GM21367 (cell line): ENCODE measurements around the gene KCNH8.
A peak's percentile ranks its signal among the peaks of the same experiment; 100 is the strongest.

Experiments
- ATAC-seq: cut with Tn5 transposase; IDR thresholded peaks from one replicate; pipeline ENCODE4 v1.9.1; 2021; ENCODE audit not compliant: unreplicated experiment

Gene KCNH8

DNA sequence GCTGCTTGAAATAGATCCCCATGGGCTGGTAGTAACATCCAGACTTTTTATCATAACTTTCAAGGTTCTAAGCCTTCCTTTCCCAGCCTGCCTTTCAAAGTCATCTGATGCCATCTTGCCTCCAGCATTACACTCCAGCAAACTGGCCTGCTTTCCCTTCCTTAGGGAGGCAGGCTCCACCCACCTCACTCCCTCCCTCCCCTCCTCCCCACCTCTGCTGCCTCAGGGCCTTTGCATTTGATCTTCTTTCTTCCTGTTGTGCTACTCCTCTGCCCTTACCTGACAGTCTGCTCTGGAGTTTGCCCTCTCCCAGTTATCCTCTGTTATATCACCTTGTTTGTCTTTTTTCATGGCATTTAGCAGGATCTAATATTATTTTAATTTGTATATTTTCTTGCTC lies 319.5 kb downstream of the KCNH8 start:
- ATAC-seq: no peak

DNA sequence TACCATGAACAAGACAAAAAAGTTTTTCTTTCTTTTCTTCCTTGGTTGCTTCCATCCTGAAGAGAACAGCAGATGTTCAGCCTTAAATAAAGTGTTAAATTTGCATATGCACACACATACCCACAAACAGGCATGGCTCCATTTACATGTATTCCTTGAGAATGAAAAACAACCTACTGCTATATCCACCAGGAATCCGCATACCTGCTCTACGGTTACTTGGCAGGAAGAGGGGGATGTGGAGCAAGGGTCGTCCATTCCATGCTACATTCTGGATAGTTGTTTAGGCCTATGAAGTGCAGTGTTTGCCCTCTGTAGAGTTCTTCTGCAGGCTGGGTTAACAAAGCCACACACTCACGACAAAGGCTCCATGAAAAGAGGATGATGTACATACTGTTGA lies 322.8 kb downstream of the KCNH8 start:
- ATAC-seq: no peak

DNA sequence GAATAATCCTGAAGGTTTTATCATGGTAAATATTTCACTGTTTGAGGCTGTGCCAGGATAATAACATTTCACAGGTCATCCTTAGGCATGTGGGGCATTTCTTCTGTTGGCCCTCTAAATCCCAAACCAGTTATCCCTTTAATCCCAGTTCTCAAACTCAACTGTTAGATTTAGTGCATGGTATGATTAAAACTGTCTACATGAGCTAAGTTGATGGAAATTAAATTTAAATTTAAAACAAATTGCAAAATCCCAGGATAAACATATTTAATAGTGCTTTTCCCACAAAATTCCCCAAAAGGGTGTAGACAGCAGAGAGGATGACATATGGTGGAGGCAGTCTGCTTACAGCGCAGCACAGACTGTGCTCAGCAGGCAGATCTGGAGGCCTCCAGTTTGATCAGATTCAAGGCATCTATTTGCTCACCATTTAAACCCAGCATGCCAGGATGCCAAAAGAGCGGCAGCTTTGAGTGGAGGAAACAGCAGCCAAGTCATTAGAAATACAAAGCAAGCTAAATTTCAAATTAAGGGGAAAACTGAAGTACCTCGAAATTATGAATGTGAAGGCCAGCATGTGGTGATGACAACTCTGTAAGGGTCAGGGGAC lies 325.8 kb downstream of the KCNH8 start:
- ATAC-seq: no peak

DNA sequence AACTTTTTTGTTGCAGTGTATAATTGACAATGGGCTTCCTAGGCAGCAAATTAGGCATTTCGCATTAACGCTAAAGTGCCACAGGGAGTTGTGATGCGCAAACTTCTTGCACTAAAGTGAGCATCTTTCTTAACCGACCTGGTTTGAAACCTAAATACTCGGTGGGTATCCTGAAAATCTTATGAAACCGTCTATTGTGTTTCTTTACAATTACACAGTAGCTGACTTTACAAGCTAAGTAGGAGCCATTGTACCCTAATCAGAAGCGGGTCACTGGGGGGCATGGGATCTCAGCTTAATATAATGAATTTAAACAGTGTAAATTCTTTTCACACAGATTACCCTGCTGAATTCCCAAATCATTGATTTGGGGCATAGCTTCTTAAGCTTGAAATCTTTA lies 328.0 kb downstream of the KCNH8 start:
- ATAC-seq: no peak

DNA sequence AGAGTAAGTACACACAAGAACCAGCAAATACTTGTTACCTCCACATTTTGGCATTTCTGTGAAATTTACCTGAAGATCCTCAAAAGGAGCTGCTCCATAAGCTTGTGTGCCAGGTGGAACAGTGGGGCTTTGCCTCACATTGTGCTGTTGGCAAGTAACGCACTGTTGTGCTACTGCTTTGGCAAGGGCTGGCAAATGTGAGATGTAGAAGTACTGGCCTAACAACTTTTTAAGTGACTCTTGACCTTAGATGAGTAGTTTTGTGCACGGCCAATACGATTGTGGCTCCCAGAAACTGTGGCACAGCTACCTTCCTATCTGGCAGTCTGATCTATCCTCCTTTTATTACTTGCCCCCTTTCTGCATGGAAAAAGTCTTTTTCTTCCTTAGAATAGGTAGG lies 337.0 kb downstream of the KCNH8 start:
- ATAC-seq: no peak

DNA sequence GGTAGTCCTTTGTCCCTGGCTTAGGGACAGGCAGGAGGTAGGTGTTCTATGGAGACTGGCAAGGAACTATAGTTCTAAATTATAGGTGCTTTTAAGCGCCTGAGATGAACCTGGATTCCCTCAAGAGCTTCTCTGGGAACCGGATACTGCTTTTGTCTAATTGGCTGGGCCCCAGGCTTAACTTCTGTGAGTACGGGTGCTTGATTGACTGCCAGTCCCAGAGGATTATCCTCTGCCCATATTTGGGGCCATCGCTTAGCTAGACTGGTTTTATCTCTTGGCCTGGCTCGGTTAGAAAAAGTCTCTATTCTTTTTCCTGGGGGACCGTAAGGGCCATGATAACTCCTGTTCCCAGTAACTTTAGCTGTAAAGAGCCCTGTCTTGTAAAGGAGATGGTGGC lies 339.1 kb downstream of the KCNH8 start:
- ATAC-seq: no peak

DNA sequence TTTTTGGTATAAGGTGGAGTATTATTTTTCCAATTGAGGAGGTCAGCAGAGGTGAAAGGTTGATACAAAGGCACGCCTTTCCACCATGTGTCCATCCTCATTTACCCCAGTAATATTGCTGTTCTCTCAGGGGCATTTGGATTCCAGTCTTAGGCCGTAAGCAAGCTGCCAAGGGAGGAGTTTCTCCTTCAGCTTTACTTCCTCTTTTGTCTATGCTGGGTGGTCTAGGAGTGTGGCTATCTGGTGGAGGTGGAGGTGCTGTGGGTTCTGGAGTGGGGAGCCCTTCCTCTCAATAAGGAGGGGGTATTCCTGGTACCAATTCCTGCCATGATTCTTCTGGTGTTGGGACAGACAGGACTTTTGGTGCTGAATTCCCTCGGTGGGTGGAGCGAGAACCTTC lies 340.6 kb downstream of the KCNH8 start:
- no peak for ATAC-seq

DNA sequence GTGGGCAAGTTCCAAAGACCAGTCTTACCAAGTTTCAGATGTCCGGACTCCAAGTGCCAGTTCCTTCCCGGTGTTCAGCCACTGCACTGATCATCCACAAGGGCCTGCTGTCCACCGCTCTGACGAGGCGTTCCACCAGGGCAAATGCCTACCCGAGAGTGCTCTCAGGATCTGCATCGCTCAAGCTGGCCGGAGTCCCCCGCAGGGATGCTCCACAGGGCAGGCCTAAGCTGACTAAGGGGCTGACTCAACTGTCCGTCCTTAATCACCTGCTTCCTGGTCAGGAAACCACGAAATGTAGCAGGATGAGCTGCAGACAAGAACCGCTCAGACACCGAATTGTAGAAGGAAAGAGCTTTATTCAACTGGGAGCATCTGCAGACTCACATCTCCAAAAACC lies 341.6 kb downstream of the KCNH8 start:
- ATAC-seq: no peak

DNA sequence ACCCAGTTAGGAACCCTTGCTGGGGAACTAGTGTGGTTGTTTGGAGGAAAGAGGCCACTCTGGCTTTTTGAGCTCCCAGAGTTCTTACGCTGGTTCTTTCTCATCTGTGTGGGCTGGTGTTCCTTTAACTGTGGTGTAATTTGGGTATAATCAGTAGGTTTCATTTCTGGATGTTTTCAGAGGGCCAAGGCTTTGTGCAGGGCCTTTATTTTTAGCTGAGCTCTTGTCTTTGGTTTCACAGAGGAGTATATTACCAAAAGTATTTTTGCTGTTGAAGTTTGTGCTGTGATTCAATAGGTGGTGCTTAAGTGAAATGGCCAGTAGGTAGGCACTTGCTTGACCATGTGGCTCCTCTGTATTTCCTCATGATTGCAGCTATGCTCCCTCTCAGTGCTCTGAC lies 357.9 kb downstream of the KCNH8 start:
- no peak for ATAC-seq

DNA sequence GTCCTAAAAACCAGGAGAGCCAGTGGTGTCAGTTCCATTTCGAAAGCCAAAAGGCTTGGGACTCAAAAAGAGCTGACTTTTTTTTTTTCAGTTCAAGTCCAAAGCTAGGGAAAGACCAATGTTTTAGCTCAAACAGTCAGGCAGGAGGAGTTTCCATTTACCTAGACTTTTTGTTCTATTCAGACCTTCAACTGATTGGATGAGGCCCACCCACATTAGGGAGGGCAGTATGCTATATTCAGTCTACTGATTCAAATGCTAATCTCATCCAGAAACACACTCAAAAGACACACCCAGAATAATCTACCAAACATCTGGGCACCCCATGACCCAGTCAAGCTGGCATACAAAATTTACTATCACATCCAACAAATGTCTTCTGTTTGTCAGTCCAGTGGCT lies 374.0 kb downstream of the KCNH8 start:
- ATAC-seq: no peak

DNA sequence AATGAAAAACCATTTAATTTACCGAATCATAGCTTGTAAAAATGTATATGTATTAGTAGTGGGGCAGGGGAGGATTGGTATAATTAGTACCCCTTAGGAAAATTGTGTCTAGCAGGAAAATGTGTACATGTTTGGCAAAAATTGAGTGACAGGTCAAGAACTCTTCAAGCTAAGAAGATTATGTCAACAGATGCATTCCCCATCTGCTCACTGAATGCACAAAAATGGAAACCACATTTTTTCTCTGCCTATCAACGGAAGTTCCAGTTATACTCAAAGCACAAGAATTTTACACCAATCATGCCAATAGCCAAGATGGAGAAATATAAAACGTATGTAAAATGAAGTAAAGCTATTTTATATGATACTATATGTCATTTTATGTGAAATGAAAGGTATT lies 377.8 kb downstream of the KCNH8 start:
- ATAC-seq: no peak

DNA sequence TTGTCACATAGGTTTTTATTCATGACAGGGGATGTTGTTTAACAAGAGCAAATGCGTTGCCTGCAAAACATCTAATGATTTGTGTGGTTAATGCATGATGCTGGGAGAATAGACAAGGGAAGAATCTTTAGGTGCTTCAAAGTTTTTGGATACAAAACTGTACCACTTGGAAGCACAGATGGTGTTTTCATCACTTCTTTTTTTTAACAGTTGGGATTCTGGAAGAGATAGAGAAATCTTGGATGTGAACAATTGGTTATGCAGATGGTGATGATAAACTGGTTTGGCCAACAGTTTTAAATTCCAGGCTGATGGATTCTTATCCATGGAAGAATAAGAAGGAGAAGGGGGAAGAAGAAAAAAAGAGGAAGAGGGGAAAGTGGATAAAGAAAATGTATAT lies 379.4 kb downstream of the KCNH8 start:
- no peak for ATAC-seq

DNA sequence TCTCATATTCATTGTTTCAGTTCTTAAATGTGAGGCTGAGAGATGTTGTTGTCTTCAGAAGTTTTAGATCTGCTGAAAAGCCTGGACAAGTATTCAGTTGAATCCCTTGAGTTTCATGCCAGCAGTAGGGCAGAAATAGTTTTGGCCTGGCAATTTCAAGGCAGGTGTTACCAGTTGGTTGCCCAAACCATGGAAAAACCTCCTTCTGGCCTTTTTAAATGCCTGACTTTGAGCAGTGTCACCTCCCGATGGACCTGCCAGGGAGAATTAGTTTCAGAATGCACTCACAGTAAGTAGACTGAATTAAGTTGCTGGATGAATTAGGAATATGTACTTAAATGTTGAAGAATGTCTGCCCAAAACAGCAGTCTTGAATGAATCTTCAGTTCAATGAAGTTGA lies 383.1 kb downstream of the KCNH8 start:
- no peak for ATAC-seq

DNA sequence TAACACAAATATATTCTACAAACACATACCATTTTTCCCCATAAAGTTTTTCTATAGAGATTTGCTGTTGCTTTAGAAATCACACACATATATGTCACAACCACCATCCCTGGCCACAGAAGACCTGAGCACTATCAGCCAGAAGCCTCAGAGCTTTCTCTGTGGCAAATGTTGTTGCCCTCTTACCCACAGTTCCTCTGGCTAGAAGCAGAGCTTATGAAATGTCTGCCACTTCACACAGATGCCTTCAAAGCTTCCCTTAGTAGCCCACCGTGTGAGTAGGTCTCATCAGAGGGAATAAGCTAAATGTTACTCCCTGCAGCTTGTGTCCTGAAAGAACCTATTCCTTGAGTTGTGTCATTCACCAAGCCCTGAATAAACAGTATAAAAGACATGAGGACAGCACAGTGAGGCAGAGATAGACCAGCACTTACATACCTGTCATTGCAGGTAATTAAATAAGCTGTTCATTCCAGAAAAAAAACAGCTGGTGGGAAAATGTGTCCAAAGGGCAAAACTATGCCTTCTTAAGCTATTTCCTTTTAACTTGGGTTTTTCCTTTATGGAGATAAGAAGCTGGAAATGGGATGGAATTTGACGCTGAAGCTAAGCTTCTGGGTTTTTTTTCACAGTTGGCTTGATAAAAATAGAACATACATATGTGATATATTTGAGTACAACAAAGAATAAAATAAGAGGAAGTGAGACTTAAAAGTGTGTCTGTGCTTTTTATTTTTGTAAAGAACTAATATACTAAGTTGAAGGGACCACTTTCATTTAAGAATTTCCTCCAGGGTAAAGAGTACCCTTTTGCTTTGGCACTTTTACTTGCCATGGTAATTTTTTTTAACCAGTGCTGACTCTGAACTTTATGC lies 391.4 kb downstream of the KCNH8 start:
- ATAC-seq: peak; percentile 64

DNA sequence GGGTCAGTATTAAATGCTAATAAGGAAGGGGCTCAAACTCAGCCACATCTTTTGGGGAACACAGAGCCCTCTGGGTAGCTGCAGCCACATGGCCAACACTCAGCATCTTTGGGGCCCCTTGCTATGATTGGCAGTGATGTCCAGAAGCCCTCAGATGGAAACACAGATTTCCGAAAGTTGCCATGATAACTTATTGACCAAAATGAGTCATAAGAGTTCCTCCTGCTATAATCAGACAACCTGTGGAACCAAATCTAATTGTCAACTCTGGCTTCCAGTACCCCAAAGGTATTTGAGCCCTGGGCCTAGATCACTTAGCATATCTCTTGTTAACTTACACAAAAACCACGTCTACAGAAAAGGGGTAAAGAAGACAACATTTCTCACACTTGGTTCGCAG lies 392.2 kb downstream of the KCNH8 start:
- ATAC-seq: peak; percentile 27

DNA sequence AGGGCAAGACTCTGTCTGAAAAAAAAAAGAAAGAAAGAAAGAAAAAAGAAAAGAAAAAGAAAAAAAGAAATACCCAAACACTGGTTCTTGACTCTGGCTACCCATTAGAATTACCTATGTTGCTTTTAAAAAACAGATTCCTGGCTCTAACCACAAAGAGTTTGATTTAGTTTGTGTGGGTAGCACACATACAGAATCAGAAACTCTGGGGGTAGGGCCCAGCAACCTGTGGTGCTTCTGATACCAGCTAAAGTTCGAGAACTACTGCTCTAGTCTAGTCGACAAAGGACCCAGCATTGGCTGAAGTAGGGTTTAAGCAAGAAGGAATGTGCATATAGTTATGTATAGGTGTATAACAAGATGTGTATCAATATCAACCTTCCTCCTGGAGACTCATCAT lies 393.0 kb downstream of the KCNH8 start:
- ATAC-seq: no peak

DNA sequence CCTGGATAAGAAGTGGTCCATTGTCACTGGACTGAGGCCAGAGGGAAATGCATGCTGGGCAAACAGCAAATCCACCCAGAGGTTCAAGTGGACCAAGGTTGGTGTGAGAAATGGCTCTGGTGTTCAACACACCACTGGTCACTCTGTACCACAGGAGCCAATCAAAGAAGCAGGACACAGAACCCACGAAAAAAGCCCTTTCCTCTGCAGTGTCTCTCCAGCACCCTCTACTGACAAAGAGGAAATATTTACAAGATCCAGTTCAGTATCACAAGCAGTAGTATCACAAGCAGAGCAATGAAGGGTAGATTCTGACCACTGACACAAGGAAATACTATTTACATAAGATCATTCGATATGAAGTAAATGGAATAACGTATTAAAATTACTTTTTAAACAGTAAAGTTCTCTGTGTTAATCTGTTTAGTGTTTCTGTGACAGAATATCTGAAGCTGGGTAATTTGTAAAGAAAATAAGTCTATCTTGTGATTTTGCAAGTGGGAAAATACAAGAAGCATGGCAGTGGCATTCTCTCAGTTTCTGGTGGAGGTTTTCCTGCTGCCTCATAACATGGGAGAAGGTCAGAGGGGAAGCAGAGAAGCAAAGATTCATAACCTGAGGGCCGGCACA lies 395.0 kb downstream of the KCNH8 start:
- peak; percentile 49 for ATAC-seq

DNA sequence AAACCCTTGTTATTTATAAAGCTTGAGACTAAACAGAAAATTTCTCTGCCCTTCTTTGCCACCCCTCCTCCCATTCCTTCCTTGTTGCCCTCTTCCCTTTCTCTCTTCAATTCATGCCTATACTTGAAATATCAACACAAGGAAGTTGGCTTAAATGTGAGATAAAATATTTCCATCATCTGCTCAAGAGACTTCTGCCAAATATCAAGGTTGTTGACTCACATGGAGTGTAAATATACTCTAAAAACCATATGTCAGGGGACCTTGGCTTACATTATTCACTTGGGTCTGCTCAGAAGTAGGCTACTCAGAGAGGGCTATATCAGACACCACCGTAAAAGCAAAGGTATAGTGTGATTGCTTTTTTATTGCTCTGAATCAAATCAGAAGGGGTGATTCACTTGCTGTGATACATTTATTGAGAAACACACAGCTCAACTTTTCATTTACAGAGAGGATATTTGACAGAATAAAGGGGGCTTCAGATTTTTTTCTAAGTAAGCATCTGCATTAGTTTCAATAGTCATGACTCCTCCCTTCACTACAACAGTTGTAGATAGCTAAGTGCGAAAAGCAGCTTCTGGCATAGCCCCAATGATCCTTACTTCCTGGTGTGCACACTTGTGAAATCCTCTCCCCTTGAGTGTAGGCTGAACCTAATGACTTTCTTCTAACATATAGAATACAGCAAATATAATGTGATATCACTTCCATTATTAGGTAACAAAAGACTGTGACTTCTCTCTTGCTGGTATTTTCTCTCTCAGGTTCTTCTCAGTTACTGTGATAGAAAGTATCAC lies 399.6 kb downstream of the KCNH8 start:
- no peak for ATAC-seq

DNA sequence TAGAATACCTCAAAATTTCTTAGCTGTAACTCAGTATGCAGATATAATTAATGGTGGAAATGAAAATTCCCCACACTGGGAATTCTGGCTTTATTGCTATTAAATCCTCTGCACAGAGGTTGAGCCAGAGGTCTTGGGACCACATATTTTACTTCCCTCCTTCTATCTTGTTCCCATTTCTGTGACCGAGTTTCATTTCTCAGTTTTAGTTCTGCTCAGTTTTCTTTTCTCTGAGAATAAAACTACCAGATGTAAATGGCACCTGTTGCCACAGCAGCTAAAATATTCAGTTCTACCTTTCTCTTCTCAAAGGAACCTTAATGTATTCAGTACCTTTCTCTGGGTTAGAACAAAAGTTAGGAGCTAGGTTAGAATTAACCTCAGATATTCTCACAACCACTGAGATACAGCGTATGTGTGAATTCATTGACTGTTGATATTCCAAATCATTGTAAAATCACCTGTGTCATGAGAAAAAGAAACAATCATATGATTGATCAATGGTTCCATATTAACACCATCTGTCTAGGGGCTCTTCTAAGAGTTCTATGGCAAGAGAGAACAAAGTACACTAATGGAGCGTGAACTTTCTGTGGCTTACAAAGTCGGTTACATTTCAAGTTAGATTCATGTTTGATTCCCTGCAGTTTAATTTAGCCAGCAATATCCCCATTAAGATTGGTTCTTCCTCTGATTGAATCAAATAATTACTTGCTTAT lies 411.6 kb downstream of the KCNH8 start:
- peak; percentile 97 for ATAC-seq

DNA sequence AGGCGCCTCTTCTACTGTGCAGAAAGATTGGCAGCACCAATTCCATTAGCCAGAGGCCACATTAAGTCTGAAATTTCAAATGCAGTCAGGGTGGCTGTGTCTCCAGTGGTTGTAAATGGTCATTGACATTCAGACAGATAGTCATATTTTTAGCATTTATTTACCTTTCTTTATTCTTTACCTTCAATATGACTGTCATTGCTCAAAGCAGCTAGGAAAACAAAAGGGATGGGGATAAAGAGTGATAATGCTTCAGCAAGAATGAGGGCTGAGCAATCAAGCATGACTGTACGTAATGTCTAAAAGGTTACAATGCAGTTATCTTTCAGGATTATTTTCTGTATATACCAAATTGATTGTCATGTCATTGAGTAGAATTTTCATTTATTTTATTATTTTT lies 425.3 kb downstream of the KCNH8 start:
- ATAC-seq: no peak

DNA sequence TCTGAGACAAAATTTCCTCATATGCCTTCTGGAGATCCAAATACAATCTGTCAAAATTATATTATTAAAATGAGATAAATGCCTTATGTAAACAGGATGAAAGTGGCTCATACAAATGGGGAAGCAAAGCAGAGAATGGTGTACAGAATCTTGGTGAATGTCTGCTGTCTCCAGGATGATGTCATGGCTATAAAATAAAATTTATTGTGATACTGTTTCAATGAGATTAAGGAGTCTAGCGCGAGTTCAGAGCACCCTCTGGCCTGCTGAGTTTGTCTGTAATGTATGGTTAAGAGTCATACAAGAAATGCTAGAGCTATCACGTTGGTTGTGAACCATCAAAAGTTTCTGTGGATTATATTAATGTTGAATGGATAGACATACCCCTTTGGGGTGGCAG lies 426.0 kb downstream of the KCNH8 start:
- no peak for ATAC-seq
